ENCODE results near the gene TSC22D3.
"Not testable (repeated sequence)": the region's sequence is repeated elsewhere in the genome, so short reads cannot be mapped to it uniquely, and the experiment has no call there.

TSC22D3 gene

DNA sequence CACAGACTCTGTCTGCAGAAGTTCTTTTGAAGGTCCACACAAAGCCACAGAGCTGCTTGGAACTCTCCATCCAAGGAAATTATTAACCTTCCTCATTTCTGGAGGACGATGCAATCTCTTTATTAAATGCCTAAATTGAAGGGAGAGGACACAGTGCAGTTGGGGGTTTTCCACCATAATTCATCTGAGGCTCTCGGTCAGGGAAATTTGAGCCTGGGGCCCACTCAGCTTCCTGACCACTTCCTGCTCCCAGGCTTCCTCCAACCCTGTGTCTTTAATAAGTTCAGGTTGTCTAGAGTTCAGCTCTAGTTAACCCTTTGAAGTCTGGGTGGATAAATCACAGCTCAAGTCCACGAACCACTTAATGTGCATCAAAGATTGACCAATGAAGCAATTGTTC, 88.8 kb downstream of the TSC22D3 start:
- H3K4me3 ChIP-seq (ENCODE audit: low read depth, low read length): no peak overlapping the region
- no peak for DNase-seq (ENCODE audit: low read depth, low spot score)
- CTCF ChIA-PET: interaction anchor here (0.7 to 2.0 kb wide), 3 partner anchors 8 to 29 kb away, joined by 4 to 8 read pairs (median 6); no protein-coding TSS in a partner anchor
- POLR2A ChIA-PET: no interaction called here
- TF ChIP-seq CTCF (IDR thresholded peaks at IDR 0.05; ENCODE audit: insufficient read depth, low read length, missing control alignments): no peak

- H3K4me3 ChIP-seq (ENCODE audit: low read depth, low read length): no peak overlapping the region
- TF ChIP-seq CTCF (IDR thresholded peaks at IDR 0.05; ENCODE audit: insufficient read depth, low read length, missing control alignments): no peak
- ChIA-PET CTCF (interaction anchor here (0.7 to 2.0 kb wide), 3 partner anchors 8 to 30 kb away, joined by 4 to 8 read pairs (median 6); no protein-coding TSS in a partner anchor), POLR2A (no interaction called here)
- no peak for DNase-seq (ENCODE audit: low read depth, low spot score)
Observed at GRCh38 chrX:107686026-107686425, 89.6 kb downstream of the TSC22D3 start.

DNA sequence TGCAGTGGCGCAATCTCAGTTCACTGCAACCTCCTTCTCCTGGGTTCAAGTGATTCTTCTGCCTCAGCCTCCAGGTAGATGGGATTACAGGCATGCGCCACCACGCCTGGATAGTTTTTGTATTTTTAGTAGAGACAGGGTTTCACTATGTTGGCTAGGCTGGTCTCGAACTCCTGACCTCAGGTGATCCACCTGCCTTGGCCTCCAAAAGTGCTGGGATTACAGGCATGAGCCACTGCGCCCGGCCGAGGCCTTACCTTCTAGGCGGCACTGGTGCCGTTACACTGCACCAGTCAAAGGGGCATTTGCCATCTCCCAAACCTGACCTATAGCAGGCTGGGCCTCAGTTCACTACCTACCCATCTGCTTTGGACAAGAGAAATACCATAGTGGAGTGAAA, 90.0 kb downstream of the TSC22D3 start:
- DNase-seq (ENCODE audit: low read depth, low spot score); H3K4me3 ChIP-seq (ENCODE audit: low read depth, low read length); POLR2A ChIA-PET: not testable (repeated sequence)
- CTCF ChIA-PET: interaction anchor here (1.1 kb wide), 1 partner anchor 13 kb away, joined by 5 read pairs; no protein-coding TSS in a partner anchor

DNA sequence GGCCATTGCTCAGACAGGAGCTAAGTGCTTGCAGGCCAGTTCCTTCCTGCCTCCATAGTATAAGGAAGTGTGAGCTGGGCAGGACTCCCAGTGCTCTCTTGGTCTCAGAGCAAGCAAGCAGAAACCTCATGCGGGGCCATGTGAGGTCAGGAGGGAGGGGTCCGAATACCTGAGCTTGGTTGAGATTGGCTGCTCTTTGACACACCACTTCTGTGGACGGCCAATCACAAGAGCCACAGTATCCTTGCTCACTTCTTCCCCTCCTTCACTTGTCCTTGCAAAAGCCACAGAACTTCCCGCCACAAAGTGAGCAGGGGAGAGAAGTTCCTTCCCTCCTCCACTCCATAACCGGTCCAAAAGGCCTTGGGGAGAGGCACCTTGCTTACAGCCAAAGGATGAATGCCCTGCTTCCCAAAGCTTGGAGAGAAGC, 90.6 kb downstream of the TSC22D3 start:
- DNase-seq (ENCODE audit: low read depth, low spot score): no peak
- TF ChIP-seq CTCF (IDR thresholded peaks at IDR 0.05; ENCODE audit: insufficient read depth, low read length, missing control alignments): no peak
- ChIA-PET CTCF (interaction anchor here (1.1 kb wide), 1 partner anchor 12 kb away, joined by 5 read pairs; no protein-coding TSS in a partner anchor), POLR2A (no interaction called here)
- H3K4me3 ChIP-seq (ENCODE audit: low read depth, low read length): no peak overlapping the region

- CTCF ChIA-PET: interaction anchor here (1.1 kb wide), 1 partner anchor 32 kb away, joined by 3 read pairs; no protein-coding TSS in a partner anchor
- H3K4me3 ChIP-seq (ENCODE audit: low read depth, low read length): no peak overlapping the region
- no peak for DNase-seq (ENCODE audit: low read depth, low spot score)
- POLR2A ChIA-PET: no interaction called here
- TF ChIP-seq CTCF (IDR thresholded peaks at IDR 0.05; ENCODE audit: insufficient read depth, low read length, missing control alignments): no peak
Observed at GRCh38 chrX:107683931-107684330, 91.7 kb downstream of the TSC22D3 start.

- TF ChIP-seq CTCF (IDR thresholded peaks at IDR 0.05; ENCODE audit: insufficient read depth, low read length, missing control alignments): no peak
- DNase-seq (ENCODE audit: low read depth, low spot score): no peak
- ChIA-PET CTCF (interaction anchor here (0.7 to 1.1 kb wide), 2 partner anchors 10 to 32 kb away, joined by 3 to 4 read pairs; no protein-coding TSS in a partner anchor), POLR2A (no interaction called here)
- H3K4me3 ChIP-seq (ENCODE audit: low read depth, low read length): no peak overlapping the region
Observed at GRCh38 chrX:107683124-107683895, 92.3 kb downstream of the TSC22D3 start.
